ENCODE measurements around the gene WNT2.

GRCh38 chr7:117362294-117362888 lies 39.5 kb upstream of the WNT2 start:
- TF ChIP-seq EZH2 (IDR thresholded peaks at IDR 0.05; ENCODE audit: insufficient read depth, low read length), result no peak
- no peak for TF ChIP-seq CTCF (IDR thresholded peaks at IDR 0.05; ENCODE audit: insufficient read depth, low read depth, low read length)
